HG02678 (cell line): ENCODE results near the gene ASIC2.

Experiments used
- ATAC-seq: cut with Tn5 transposase; IDR thresholded peaks from one replicate; pipeline ENCODE4 v1.9.1; 2021; ENCODE audit warnings: mild to moderate bottlenecking, moderate library complexity; ENCODE audit not compliant: unreplicated experiment

Gene ASIC2

GRCh38 chr17:33164169-33164881, 128.8 kb downstream of the ASIC2 start:
- ATAC-seq: no peak

- no peak for ATAC-seq
Measured at GRCh38 chr17:33163533-33164168, 129.4 kb downstream of the ASIC2 start.

- ATAC-seq: no peak
Measured at GRCh38 chr17:33154869-33155455, 138.1 kb downstream of the ASIC2 start.

- no peak for ATAC-seq
Measured at GRCh38 chr17:33152783-33153182, 140.3 kb downstream of the ASIC2 start.

GRCh38 chr17:33151565-33151964, 141.5 kb downstream of the ASIC2 start:
- ATAC-seq: no peak

GRCh38 chr17:33145941-33146340, 147.2 kb downstream of the ASIC2 start:
- ATAC-seq: no peak

GRCh38 chr17:33144837-33145236, 148.3 kb downstream of the ASIC2 start:
- no peak for ATAC-seq

GRCh38 chr17:33142705-33143299, 150.3 kb downstream of the ASIC2 start:
- ATAC-seq: no peak

GRCh38 chr17:33140413-33141099, 152.5 kb downstream of the ASIC2 start:
- no peak for ATAC-seq

GRCh38 chr17:33138627-33139026, 154.5 kb downstream of the ASIC2 start:
- ATAC-seq: no peak

- ATAC-seq: no peak
Measured at GRCh38 chr17:33137426-33137825, 155.7 kb downstream of the ASIC2 start.

GRCh38 chr17:33135691-33136090, 157.4 kb downstream of the ASIC2 start:
- ATAC-seq: no peak

- no peak for ATAC-seq
Measured at GRCh38 chr17:33131620-33132019, 161.5 kb downstream of the ASIC2 start.

GRCh38 chr17:33127706-33128105, 165.4 kb downstream of the ASIC2 start:
- ATAC-seq: no peak

- no peak for ATAC-seq
Measured at GRCh38 chr17:33126086-33126485, 167.0 kb downstream of the ASIC2 start.

- no peak for ATAC-seq
Measured at GRCh38 chr17:33125552-33125950, 167.5 kb downstream of the ASIC2 start.

GRCh38 chr17:33124871-33125551, 168.1 kb downstream of the ASIC2 start:
- no peak for ATAC-seq

GRCh38 chr17:33124185-33124584, 168.9 kb downstream of the ASIC2 start:
- no peak for ATAC-seq

- no peak for ATAC-seq
Measured at GRCh38 chr17:33121756-33122155, 171.3 kb downstream of the ASIC2 start.

- ATAC-seq: no peak
Measured at GRCh38 chr17:33121272-33121671, 171.8 kb downstream of the ASIC2 start.

- ATAC-seq: no peak
Measured at GRCh38 chr17:33120103-33120502, 173.0 kb downstream of the ASIC2 start.
